K562 (cell line): ENCODE measurements around the gene SUCLG1. TPM values are rescaled to one million over a fixed set of nuclear protein-coding genes. Genes with fewer than 3 reads are reported as not detected.

Experiments
- ATAC-seq: fragments of 200-7000 bp; cut with Tn5 transposase; 3 replicates; pipeline ENCODE4 v1.9.1; 2020; ENCODE audit warnings: moderate library complexity
- BruUV-seq: library from RNA; stranded (reverse); fragments of 400-500 nt; replicated peaks from 2 replicates; lab custom pipeline; 2021; lab: Mats Ljungman, UMichigan
- CTCF ChIA-PET: fragments of 300-600 bp; formaldehyde crosslinking; extraction: SDS; loops from one replicate; lab custom pipeline; 2021; ENCODE audit warnings: low intra/inter-chr PET ratio; lab: Yijun Ruan, JAX
- POLR2A ChIA-PET: fragments of 300-600, 350-650 bp; sonication (Branson Sonifier 250); formaldehyde crosslinking; extraction: SDS; loops from one replicate; lab custom pipeline; 2021; ENCODE audit warnings: antibody characterized with exemption, inconsistent platforms; lab: Yijun Ruan, JAX
- DNase-seq, 4 experiments: peaks; one replicate each; pipeline versions ENCODE4 v3.0.0 to v3.0.0-alpha.2; 2011 to 2018; ENCODE audit warnings: low spot score in 3 of 4, mixed read lengths in 3 of 4; ENCODE audit errors: extremely low read depth in 1 of 4
- FAIRE-seq: peaks from 2 replicates; lab custom pipeline; 2011; peaks lifted over from hg19 to GRCh38; lab: Jason Lieb, UNC
- H2AFZ ChIP-seq: 2 replicates; pipeline ENCODE4 v1.6.0; 2011; ENCODE audit warnings: low read depth, low read length, control low read depth, inconsistent platforms
- H3K27ac ChIP-seq: fragments of 200-600 bp; 3 replicates; pipeline ENCODE4 v1.8.0; 2011; ENCODE audit warnings: low read depth, mild to moderate bottlenecking, control low read depth, inconsistent platforms, low read length, moderate library complexity, mixed read lengths; ENCODE audit errors: extremely low read depth
- H3K27me3 ChIP-seq, 2 experiments: fragments of 300-600 bp in 1 of 2; 2 replicates in 1 of 2; 3 replicates in 1 of 2; pipeline versions ENCODE4 v1.6.0 to v1.8.0; 2011; ENCODE audit warnings: inconsistent platforms in 2 of 2, low read length in 2 of 2, mild to moderate bottlenecking in 1 of 2, mixed read lengths in 1 of 2, moderate library complexity in 1 of 2; ENCODE audit not compliant: control insufficient read depth in 2 of 2, insufficient read depth in 2 of 2
- H3K36me3 ChIP-seq: fragments of 300-600 bp; 3 replicates; pipeline ENCODE4 v1.8.0; 2011; ENCODE audit warnings: mild to moderate bottlenecking, low read length, inconsistent platforms; ENCODE audit not compliant: control insufficient read depth, insufficient read depth
- H3K4me1 ChIP-seq, 2 experiments: fragments of 200-600 bp in 1 of 2; replicated peaks in 1 of 2; 2 replicates in 1 of 2; 3 replicates in 1 of 2; pipeline versions ENCODE4 v1.5.1 to v1.8.0; 2011; ENCODE audit warnings: inconsistent platforms in 2 of 2, low read length in 2 of 2, mild to moderate bottlenecking in 1 of 2, mixed read lengths in 1 of 2, moderate library complexity in 1 of 2; ENCODE audit not compliant: control insufficient read depth in 2 of 2, insufficient read depth in 2 of 2
- H3K4me2 ChIP-seq: 2 replicates; pipeline ENCODE4 v1.6.1; 2011; ENCODE audit warnings: low read length, control low read depth, inconsistent platforms, mixed read lengths; ENCODE audit not compliant: insufficient read depth
- H3K4me3 ChIP-seq: fragments of 200-600 bp; sonication (generic), shearing (Covaris generic); 2 replicates; pipeline ENCODE4 v1.5.1; 2016; ENCODE audit warnings: control low read depth, inconsistent platforms
- H3K79me2 ChIP-seq: fragments of 200-600 bp; 3 replicates; pipeline ENCODE4 v1.8.0; 2011; ENCODE audit warnings: low read length, inconsistent platforms; ENCODE audit not compliant: control insufficient read depth, insufficient read depth
- H3K9ac ChIP-seq, 2 experiments: 2 replicates each; pipeline versions ENCODE4 v1.6.0 to v1.6.1; 2011; ENCODE audit warnings: low read depth in 2 of 2, low read length in 2 of 2, control low read depth in 1 of 2, inconsistent platforms in 1 of 2, mild to moderate bottlenecking in 1 of 2, mixed read lengths in 1 of 2; ENCODE audit not compliant: insufficient read depth in 1 of 2
- H3K9me1 ChIP-seq: one replicate; pipeline ENCODE4 v1.6.0; 2011; ENCODE audit warnings: inconsistent platforms, mild to moderate bottlenecking, low read length, moderate library complexity; ENCODE audit not compliant: control insufficient read depth, insufficient read depth
- H3K9me3 ChIP-seq: replicated peaks from 2 replicates; pipeline ENCODE4 v1.5.1; 2011; ENCODE audit warnings: low read depth, low read length, inconsistent platforms; ENCODE audit not compliant: control insufficient read depth, insufficient read depth
- H4K20me1 ChIP-seq: replicated peaks from 2 replicates; pipeline ENCODE4 v1.6.1; 2011; ENCODE audit warnings: low read length, inconsistent platforms, mixed read lengths; ENCODE audit not compliant: control insufficient read depth, insufficient read depth
- DMBX1 ChIP-seq: fragments of 250-450 bp; sonication (Bioruptor Pico); IDR thresholded peaks from 2 replicates; pipeline ENCODE4 v1.8.0; 2022; ENCODE audit warnings: inconsistent platforms, mild to moderate bottlenecking, moderate library complexity, borderline replicate concordance
- HDAC6 ChIP-seq: IDR thresholded peaks from 2 replicates; pipeline ENCODE4 v1.6.1; 2012; ENCODE audit warnings: low read depth, mild to moderate bottlenecking, control low read depth, inconsistent platforms, low read length, moderate library complexity
- KDM1A ChIP-seq, 2 experiments: fragments of 450-650 bp; IDR thresholded peaks; 2 replicates each; pipeline ENCODE4 v1.6.1; 2016; ENCODE audit warnings: mild to moderate bottlenecking in 2 of 2
- KLF13 ChIP-seq: fragments of 450-650 bp; IDR thresholded peaks from 2 replicates; pipeline ENCODE4 v1.6.1; 2016; ENCODE audit warnings: missing genetic modification characterization, low read depth, mild to moderate bottlenecking, missing compliant biosample characterization, moderate library complexity, borderline replicate concordance
- MAZ ChIP-seq, 2 experiments: fragments of 450-650 bp in 1 of 2; sonication (generic) in 1 of 2; formaldehyde crosslinking; IDR thresholded peaks in 1 of 2; conservative IDR thresholded peaks in 1 of 2; 2 replicates each; pipeline versions ENCODE4 v1.4.0 to v1.5.0; 2020; ENCODE audit warnings: mild to moderate bottlenecking in 1 of 2, missing genetic modification reagents in 1 of 2
- NCOA4 ChIP-seq: fragments of 450-650 bp; IDR thresholded peaks from 2 replicates; pipeline ENCODE4 v1.6.1; 2018; ENCODE audit warnings: mild to moderate bottlenecking; ENCODE audit not compliant: partially characterized antibody
- POU5F1 ChIP-seq: fragments of 150-350 bp; IDR thresholded peaks from 2 replicates; pipeline ENCODE4 v1.6.1; 2014; ENCODE audit warnings: borderline replicate concordance, low read length, low read depth, mild to moderate bottlenecking; ENCODE audit not compliant: partially characterized antibody
- ZEB2 ChIP-seq: fragments of 450-650 bp; IDR thresholded peaks from 2 replicates; pipeline ENCODE4 v1.6.1; 2016
- ZNF134 ChIP-seq: fragments of 250-450 bp; sonication (Bioruptor Pico); conservative IDR thresholded peaks from 2 replicates; pipeline ENCODE4 v1.4.0; 2020
- ZNF239 ChIP-seq: fragments of 250-450 bp; sonication (Bioruptor Pico); IDR thresholded peaks from 2 replicates; pipeline ENCODE4 v1.4.0; 2020; ENCODE audit warnings: mild to moderate bottlenecking
- ZNF644 ChIP-seq: fragments of 200-800 bp; sonication (Bioruptor generic); IDR thresholded peaks from 2 replicates; pipeline ENCODE4 v1.6.1; 2016; ENCODE audit warnings: low read depth, missing genetic modification characterization, missing compliant biosample characterization
- in situ Hi-C: fragments of 300-500 bp; cut with MboI; formaldehyde crosslinking; loops from 4 replicates; pipeline ENCODE4 v1.15.0; 2018; ENCODE audit warnings: inconsistent platforms, mixed read lengths
- intact Hi-C: fragments of 100-400 bp; cut with micrococcal nuclease; formaldehyde crosslinking; loops from 2 replicates; pipeline ENCODE4 v1.14.2; 2022
- polyA plus RNA-seq, 8 experiments: library from polyadenylated mRNA; depleted of rRNA in 4 of 8; stranded (reverse) in 5 of 8; unstranded in 3 of 8; fragments of >200 nt; fragmentation: Nextera tagmentation in 2 of 8; fragmentation: Illumina TruSeq in 1 of 8; extraction: Ambion mirVana in 2 of 8; extraction: Trizol in 1 of 8; gene quantifications; 2 replicates each; pipeline versions ENCODE4 v1.2.1 to v1.2.3, GENCODE V29; 2011 to 2014; ENCODE audit warnings: inconsistent platforms in 1 of 8, missing spikeins in 1 of 8
- total RNA-seq, 7 experiments: library from RNA; depleted of rRNA in 6 of 7; stranded (reverse); fragments of >200 nt in 6 of 7; fragmentation: Illumina TruSeq in 2 of 7; extraction: Trizol in 2 of 7; gene quantifications; 2 replicates each; pipeline versions ENCODE4 v1.2.1 to v1.2.3, GENCODE V29; 2011 to 2021; ENCODE audit warnings: low replicate concordance in 1 of 7

The SUCLG1 gene
- total and polyA plus RNA-seq, 9 of the 15 experiments (the other 6 are each of a cell fraction or from before 2014, with no cell fraction given), result 90.5 to 325 (median 115) TPM

- TF ChIP-seq ZEB2 (no peak), DMBX1 (CRISPR knock-in tag) (no peak), ZNF239 (no peak), HDAC6 (no peak), NCOA4 (no peak), ZNF134 (no peak), KLF13 (tag) (no peak), KDM1A (IDR thresholded peaks at IDR 0.05) (no peak)
Observed at GRCh38 chr2:84459018-84459943, at the start of gene SUCLG1 (continued).

GRCh38 chr2:84498150-84498799 lies 39.2 kb upstream of the SUCLG1 start:
- no peak for TF ChIP-seq ZNF644 (tag)
- TF ChIP-seq MAZ (CRISPR knock-in tag; conservative IDR thresholded peaks at IDR 0.05 in 1 of 2, IDR thresholded peaks at IDR 0.05 in 1 of 2), result no peak
- TF ChIP-seq POU5F1, result no peak
- 0 out of 5 replicates have a peak, but pooled peaks cover 0 to 3% of the 10 kb centered on the region in 2 experiments for H3K27me3 ChIP-seq
- intact Hi-C loops (loop anchor here (5.0 kb wide), 1 partner anchor 384 kb away; the partner anchor contains the start of gene TRABD2A), in situ Hi-C loops (loop anchor here (5.0 kb wide), 2 partner anchors 369 to 429 kb away; no protein-coding TSS in a partner anchor)
- H3K27ac ChIP-seq, result no peak overlapping the region
- FAIRE-seq, result no peak
- H3K9ac ChIP-seq, result no peak overlapping the region
- ChIA-PET POLR2A (interaction anchor here (0.6 kb wide), 1 partner anchor 420 kb away, joined by 3 read pairs; no protein-coding TSS in a partner anchor), CTCF (no interaction called here)
- H3K36me3 ChIP-seq, result no peaks in the 10 kb centered on the region
- DNase-seq, result no peak
- no peaks in the 10 kb centered on the region for H3K9me1 ChIP-seq
- no peak overlapping the region for H2AFZ ChIP-seq
- no peak overlapping the region for H3K4me3 ChIP-seq
- H3K79me2 ChIP-seq, result no peaks in the 10 kb centered on the region
- no peaks in the 10 kb centered on the region for H3K4me1 ChIP-seq
- BruUV-seq, result no TSS peak
- no peaks in the 10 kb centered on the region for H3K9me3 ChIP-seq
- H3K4me2 ChIP-seq, result no peak overlapping the region
- ATAC-seq, result no peak
- H4K20me1 ChIP-seq, result no peaks in the 10 kb centered on the region; the same call in 1 of the 2 replicates
